Stimulated activated CD4-positive, alpha-beta T cell treated with anti-CD3 and anti-CD28 coated beads, TNF-alpha, amount 100 ng/mL, for 24 hours (primary cell): Measurements from ENCODE around the gene VMAC.

Experiments used
- DNase-seq, 3 experiments: peaks; one replicate each; pipeline ENCODE4 v3.0.0-alpha.2; 2020; ENCODE audit warnings: low read depth in 3 of 3

Gene VMAC

DNA sequence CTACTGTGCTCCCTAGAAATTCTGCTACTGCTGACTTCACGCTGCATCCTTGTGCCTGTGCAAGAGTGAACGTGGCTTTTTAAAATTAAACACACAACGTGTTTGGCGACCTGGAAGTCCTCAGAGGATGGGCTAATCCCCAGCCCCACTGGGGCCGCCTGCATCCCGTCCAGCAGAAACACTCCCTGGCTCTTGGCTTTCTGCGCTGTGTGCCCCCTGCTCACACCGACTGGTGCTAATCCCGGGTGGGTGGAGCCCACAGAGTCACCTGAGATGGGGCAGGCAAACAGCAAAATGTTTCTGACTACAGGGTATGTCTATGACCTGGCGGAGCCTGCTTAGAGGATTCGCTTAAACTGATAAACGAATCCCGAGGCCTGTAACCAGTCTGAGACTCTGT lies 24.5 kb downstream of the VMAC start:
- no peak for DNase-seq

DNA sequence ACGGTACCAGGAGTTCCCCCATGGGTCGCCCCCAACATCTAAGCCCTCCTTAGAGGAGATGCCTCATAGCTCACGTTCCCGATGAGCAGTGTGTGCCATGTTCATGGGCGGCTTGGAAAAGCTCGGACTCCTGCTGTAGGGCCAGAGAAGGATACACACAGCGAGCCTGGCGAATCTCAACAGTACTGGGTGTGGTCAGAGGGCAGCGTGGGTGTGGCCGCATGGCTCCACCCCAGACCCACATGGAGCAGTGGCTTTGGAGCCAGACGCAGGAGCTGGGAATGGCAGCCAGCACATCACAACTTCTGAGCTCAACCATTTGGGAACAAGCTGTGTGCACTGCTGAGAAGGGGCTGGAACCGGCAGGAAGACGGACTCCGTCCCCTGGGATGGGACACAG lies 25.0 kb downstream of the VMAC start:
- no peak for DNase-seq

DNA sequence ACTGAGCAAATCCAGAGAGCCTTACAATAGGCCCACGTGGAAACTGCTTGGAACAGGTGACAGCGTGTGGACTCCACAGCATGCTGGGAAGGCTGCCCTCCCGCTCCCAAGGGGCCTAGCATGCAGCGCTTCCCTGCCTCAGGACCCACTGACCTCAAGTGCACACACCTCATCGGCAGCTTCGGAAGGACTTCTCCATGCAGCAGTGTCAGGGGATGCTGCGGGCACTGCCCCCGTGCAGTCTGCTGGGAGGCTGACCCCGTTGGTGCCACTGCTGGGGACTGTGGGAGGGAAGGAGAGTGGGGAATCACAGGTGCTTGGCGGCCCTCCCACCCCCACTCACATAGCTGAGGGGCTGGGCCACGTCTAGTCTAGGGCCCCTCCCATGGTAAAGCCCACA lies 26.6 kb downstream of the VMAC start:
- no peak for DNase-seq

DNA sequence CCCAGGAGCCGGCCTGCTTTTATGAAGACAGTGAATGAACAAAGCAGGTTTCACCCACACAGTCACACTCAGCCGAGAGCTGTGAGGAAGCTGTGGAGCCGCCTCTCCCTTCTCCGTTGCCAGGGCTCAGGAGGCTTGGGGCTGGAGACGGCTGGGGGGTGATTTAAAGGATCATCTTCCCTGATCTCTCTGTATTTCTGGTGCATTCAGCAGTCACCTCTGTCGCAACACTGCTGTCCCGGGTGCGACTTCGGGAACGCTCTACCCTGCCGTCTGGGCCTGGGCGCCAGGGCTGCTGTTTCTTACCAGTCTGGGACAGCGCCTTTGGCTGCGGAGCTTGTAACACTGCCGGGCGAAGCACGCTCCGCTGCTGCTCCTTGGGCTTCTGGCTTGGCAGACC lies 27.5 kb downstream of the VMAC start:
- DNase-seq, result no peak

DNA sequence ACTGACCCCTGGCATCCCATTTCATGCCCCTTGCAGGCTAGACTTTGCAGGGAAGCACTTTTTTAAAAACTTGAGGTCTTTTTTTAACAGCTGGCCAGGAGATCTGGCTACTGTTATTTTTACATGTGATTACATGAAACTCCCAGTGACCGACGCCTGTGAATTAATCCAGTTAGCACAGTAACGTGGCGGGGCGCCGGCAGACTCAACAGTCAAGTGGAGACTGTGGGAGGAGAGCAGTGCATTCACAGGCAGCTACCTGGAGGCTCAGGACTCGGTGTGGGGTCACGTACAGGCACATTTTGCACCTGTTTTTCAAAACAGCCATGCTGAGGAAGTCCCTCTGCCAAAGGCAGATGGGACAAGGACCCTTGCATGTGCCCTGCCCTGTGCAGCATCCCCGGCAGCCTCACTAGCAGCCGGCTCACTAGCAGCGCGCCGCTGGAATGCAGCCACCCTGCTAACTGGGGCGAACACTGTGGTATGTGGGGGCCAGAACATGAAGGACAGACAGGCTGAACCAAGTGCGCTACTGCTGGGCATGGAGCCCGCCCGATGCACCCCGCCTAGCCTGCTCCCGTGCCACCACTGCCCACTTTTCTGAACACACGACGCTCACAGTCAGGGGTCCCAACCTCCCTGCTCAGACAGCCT lies 28.1 kb downstream of the VMAC start:
- DNase-seq, result no peak

DNA sequence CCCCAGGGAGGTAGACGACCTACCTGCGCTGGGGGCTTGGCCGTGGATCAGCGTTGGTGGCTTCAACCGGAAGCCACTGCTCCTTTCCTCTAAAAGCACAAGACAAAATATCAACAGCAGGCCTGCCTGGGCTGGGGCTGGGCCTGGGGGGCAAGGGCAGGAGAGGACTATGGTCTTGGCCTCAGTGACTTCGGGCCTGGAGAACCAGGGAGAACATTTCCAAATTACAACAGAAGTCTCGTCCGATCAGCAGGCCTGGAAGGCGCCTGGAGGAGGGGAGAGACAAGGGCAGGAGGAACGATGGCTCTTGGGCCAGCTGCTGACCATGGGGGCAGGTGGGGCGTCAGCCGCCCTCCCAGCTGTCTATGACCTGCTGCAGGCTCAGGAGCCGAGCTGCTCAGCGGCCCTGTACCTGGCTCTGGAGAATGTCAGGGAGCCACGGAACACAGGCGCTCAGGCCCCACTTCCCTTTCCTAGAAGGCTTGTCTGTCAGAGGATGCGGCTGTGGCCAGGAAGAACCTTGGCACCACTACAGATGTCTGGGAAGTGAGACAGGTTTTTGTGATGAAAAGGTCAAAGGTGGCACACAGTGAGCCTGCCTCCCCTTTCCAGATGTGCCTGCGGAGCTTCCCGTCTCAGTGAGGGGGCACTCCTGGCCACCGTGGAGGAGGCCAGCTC lies 28.9 kb downstream of the VMAC start:
- DNase-seq, result no peak

DNA sequence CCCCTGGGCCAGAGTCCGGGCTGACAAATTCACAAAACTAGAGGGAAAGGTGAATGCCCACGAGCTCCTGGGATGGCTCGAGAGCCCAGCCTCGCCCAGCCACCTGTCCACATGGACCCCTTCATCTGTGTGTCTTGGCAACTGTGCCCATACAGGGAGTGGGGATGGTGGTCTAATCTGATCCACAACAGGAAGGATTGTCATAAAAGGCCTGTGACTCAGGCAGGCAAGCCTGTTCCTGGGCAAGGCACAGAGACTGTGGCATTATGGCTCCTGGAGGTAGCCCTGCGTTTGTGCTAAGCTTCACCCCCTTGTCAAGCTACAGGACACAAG lies 29.4 kb downstream of the VMAC start:
- DNase-seq, result no peak

DNA sequence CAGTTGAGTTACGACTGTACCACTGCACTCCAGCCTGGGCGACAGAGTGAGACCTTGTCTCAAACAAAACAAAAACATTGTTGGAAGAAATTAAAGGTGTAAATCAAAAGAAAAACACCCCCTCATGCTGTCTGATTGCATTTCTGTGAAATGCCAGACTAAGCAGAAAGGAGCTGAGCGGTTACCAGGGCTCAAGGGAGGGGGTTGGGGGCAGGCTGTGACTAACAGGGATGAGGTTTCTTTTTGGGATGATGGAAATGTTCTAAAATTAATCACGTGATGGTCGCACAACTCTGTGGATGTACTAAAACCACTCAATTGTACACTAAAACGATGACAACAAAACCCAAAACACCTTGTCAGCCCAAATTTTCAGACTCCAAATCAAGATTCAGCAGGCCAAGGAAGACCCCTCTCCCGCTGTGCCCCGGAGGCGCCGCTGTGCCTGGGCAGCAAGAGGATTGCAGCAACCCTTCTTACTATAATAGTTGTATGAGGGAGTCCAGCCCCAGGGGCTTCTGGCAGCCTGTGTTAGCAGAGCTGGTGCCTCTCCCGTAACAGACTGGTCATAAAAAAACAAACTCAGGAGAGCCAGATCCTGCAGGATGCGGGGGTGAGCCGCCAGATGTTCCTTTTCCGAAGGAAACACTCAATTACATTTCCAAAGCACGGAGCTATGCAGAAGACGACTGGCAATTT lies 30.3 kb downstream of the VMAC start:
- no peak for DNase-seq

DNA sequence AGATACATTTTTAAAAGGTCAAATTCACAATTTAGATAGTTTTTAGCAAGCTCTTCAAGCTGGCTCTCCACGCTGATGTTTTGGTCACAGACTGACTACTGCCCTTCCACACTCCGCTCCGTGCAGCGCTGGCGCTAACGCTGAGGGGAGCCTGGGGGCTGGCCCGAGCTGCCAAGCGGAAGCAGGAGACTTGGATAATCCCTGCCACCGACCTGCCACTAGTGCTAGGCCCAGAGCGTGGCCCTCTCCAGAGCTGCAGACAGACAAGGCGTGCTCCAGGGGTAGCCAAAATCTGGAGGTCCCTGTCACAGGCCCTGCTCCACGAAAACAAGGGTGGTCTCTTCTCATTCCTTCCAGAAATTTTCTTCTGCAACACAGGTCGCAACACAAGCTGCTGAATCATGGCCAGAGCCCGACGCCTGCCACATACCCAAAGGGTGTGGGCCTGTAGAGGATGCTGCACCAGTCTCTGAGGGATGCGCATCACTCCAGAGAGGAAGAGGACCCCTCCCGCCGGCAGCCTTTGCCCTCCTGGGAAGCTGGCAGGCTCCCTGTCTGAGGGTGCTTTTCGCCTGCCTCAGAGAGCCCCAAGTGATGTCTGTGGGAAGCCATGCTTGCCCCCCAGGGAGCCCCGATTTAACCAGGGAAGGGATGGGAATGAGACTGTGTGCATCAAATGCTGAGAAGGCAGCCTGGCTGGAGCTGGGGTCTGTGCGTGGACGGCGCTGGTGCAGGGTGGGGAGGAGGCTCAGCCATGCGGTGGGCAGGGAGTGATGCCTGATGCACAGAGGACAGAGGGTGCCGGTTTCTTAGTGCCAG lies 31.0 kb downstream of the VMAC start:
- DNase-seq, result no peak

DNA sequence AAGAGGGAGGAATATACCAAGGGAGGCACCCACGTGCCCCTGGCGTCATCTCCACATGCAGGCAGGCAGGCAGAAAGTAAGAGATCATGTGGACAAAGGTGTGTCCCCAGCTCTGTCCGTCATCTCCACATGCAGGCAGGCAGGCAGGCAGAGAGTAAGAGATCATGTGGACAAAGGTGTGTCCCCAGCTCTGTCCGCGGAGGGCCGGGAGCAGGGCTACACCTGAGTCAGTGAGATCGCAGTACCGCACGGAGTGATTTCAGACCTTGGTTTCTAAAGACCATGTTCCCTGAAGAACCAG lies 31.6 kb downstream of the VMAC start:
- no peak for DNase-seq

DNA sequence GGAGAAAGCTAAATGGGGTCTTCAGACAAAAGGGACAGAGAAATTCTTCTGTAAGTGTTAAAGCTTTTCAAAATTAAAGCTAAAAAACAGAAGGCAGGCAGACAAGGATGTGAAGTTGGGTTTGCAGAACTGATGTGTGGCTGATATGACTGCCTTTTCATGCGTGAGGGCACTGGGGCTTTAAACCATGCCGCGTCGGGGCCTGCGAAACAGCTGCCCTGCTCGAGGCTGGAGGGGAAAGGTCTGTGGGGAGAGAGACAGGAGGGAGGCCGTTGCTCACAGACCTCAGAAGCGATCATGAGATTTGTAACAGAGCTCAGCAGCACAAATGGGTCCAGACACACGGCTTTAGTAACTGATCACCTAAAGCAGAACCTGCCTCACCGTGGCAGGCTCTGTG lies 32.9 kb downstream of the VMAC start:
- no peak for DNase-seq

DNA sequence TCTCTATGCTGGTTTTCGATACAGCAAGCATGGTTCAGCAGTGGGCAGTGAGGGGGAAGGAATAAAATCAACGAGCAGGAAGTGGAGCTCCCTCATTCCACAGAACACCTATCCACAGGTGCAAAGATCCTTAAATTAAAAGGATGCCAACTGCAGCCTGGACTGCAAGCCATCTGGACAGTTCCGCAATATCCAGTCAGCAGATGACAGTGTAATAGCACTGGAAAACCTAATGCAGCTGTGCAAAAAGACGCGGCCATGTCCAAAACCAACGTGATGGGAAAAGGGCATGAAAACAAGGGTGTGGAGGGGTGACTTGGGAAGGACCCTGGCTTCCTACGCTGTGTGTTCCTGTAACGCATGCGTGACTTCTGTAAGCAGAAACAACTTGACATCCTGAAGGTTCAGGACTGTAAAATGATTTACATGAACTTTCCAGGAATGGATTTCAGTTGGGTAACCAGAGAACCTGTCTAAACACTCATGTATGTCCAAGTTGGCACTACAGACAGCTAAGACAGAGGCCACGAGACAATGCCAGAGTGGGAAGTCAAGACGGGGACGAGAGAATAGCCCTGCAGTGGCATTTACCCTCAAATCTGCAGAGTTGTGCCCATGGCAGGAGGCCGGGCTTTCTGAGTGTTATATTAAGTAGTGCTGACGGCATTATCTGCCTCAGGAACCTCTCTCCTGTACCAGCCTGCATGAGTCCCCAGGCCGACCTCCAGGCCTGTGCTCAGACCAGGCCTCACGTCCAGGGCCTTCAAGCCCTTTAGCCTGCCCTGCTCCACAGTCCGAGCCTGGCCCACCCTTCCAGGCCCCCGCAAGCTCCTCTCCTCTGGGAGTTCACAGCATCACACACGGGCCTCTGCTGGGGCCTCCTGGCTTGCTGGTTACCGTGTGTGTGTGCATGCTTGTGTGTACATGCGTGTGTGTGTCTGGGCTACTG lies 35.9 kb downstream of the VMAC start:
- DNase-seq, result no peak

DNA sequence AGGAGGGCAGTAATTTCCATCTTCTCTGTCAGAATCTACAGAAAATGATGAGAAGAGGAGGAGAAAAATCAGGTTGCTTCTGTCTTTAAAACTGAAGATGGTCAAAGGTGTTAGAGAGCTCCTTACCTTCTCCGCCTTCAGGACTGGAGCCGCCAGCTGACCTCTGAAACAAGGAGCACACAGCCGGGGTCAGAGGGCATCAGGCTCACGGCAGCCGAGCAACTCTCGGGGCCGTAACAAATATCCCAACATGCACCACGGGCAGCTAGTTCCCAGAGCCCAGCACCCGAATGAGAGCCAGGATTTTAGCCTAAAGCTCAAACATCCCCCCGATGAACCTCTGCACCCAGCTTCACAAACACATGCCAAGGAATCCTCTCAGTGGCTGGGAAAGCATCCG lies 37.0 kb downstream of the VMAC start:
- no peak for DNase-seq

DNA sequence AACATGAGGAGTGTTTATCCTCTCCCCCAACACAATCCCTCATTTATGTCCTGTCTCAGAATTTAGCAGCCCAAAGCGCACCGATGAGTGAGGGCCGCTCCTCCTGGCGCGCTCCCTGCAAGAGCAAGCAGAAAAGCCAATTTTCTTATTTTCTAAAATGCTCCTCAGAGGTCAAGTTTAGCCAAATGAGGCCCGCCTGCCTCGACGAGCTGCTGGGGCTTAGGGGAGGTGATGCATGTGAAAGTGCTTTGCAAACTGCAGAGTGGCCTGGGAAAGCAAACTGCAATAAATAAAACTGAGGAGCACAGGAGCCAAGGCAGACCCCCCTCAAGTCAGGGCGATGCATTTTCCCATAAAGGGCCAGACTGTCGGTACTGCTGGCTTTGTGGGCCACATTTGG lies 38.4 kb downstream of the VMAC start:
- no peak for DNase-seq

DNA sequence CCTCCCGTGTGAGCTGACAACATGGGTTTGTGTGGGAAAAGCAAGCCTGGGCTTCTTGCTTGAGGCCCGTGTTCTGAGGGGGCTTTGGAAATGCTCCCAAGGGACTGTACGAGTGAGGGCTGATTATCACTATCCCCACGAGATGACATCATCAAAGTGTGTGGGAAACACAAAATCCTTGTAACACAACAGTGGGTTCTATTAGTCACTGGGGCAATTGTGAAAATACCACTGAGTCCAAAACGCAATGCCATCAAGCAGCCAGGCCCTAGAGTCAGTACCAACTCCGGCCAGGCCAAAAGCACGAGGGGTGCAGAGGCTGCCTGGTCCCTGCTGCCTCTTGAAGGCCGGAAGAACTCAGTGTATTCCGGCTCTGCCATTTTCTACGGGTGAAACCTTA lies 39.0 kb downstream of the VMAC start:
- no peak for DNase-seq

DNA sequence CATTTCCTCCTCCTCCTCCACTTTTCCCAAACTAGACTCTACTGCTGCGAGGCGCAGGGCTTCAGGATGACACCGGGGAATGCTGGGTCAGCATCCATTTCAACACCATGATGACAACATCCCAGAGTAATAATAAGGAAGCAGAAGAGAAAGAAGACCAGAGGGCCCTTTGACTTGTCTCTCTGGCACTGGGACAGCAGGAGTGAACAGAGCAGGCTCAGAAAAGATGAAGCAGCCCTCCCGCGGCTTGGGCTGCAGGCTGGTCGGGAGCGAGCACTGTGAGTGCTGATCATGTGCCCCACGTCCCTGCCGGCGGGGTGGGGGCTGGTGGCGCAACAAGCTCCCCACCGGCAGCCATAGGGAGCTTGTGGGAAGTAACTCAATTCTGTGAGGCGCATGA lies 42.8 kb downstream of the VMAC start:
- no peak for DNase-seq

DNA sequence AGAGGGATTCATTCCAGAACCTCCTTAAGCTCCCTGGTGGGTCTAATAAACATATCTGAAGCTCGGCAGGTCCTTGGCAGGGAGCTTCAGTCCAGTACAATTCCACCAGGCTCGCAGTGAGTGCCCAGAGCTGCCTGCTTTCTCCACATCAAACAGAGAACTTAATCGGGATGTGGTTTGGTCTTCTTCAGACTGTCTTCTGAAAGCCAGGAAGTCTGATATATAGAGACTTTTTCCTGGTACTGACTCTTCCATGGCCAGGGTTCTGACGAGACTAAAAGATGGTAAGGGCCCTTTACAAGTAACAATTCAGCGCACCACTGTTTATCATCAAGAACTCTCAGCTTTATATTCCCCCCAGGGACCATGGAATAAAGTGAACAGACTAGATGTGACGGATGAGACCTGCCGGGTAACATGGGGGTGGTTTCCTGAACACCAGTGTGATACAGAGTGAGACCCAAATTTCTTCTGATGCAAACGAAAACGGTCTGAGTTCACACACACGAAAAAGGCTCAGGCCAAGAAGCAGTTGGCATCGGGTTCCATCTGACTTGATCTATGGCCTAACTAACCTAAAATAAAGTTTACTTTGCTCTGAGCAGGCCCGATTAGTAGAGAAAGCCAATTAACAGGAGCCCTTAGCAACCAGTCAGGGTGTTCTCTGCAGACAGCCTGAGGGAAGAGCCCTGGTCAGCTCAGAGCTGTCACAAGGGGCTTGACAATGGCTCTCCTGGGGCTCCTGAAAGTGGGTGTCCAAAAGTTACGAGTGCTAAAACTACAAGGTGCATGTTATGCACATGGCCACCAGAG lies 44.3 kb downstream of the VMAC start:
- DNase-seq, result peak in 1 of 3 experiments; percentile 14

DNA sequence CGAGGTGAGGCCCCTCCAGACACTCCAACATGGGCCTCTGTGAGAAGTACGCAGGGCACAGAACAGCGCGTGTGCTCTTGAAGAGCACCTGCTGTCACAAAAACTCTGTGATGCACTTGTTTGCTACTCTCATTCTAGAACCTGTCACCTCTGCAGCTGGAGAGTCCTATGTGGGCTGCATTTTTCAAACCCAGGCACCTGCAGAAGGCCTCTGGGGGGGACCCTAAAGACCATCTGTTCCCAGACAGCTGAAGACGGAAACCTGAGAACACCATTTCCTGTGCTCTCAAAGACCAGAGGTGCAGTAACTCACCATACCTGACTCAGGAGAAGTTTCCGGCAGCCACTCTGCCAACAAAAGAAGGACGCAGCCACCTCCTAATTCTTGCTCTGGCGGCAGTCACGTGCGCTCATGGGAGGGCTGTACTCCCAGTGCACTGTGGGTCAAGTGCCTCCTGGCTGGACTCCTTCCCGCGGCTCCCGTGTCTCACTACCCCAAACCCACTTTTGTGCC lies 45.2 kb downstream of the VMAC start:
- DNase-seq, result peak in 2 of 3 experiments; percentile 21 to 26

DNA sequence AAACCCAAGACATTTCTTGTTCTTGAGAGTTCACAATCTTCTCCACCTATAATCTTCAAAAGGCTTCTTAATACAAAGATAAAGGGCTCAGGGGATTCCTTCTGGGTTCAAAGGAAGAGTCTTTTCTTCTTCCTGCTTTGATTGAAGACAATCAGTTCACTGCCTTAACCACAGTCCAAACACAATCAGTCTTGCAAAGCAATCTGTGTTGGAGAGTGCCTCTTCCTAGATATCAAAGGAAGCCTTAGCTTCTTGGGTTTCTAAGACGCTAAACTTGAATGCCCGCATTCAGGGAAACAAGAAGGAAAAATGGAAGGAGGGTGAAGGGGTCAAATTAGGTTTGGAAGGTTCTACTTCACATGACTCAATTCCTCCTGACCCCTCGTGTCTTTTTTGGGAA lies 46.1 kb downstream of the VMAC start:
- DNase-seq, result no peak

DNA sequence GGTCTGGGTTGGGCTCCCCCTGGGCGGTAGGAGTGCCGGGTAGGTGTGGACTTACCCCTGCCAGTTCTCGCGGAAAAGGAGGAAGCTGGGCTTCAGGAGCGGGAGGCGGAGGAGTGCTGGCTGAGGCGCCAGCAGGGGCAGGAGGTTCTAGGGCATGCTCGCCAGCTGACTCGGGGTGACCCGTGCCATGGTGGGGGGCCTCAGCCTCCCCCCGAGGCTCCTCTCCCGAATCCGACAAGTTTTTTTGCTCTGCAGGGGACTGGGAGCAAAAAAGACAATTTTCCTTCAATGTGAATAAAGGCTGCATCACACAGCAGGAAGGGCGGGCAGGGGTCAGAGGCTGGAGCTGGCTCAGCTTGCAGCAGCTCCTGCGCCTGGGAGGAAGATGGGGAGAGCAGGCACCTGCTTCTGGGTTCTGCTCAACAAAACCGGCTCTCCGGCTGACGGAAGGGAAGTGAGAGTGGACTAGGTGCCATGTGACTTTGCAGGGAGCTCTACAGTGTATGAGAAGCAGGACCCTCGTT lies 46.7 kb downstream of the VMAC start:
- DNase-seq, result no peak
